Mesenchymal stem cell (in vitro differentiated cells and primary cell): Measurements from ENCODE around the gene DNMT3L. TPM values are rescaled to one million over a fixed set of nuclear protein-coding genes. Genes with fewer than 3 reads are reported as not detected.

Experiments
- small RNA-seq: library from polyadenylated mRNA; stranded (forward); fragments of <200 nt; extraction: miRNeasy Mini kit (QIAGEN cat#:217004); gene quantifications from one replicate; pipeline ENCODE3, GENCODE V24; 2013; ENCODE audit warnings: low read depth

Gene DNMT3L

Small RNAs within 50 kb of the gene (small RNA-seq; reads per million reads assigned to genes)
- not detected for gene AP001059.3
